ENCODE measurements around the gene SCGB3A1. TPM values are rescaled to one million over a fixed set of nuclear protein-coding genes. Genes with fewer than 3 reads are reported as not detected.

SCGB3A1 gene, protein sequence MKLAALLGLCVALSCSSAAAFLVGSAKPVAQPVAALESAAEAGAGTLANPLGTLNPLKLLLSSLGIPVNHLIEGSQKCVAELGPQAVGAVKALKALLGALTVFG
- not detected in 2 replicates for total RNA-seq

GRCh38 chr5:180591311-180591887 is at the start of gene SCGB3A1:
SCGB3A1 (minus strand) TSS chr5:180591499; CDS start chr5:180591462, 37 bp downstream.

Other genes starting within 250 kb of the SCGB3A1 start
- 6.2 and 24.8 TPM in 2 replicates for gene GFPT2, start 238.2 kb downstream of the SCGB3A1 start, total RNA-seq
- gene CNOT6, start 97.1 kb downstream of the SCGB3A1 start, total RNA-seq = 14.5 and 15.8 TPM in 2 replicates
- 5.5 and 10.6 TPM in 2 replicates for gene FLT4, start 58.1 kb upstream of the SCGB3A1 start, total RNA-seq
- gene OR2Y1, start 148.6 kb upstream of the SCGB3A1 start, total RNA-seq = not detected in 2 replicates
- gene MGAT1, start 211.3 kb upstream of the SCGB3A1 start, total RNA-seq = 67.2 and 87.7 TPM in 2 replicates